RPMI7951 (cell line): ENCODE data around the gene MEIS2. TPM values are rescaled to one million over a fixed set of nuclear protein-coding genes. Genes with fewer than 3 reads are reported as not detected.

ENCODE experiments used
- DNase-seq: peaks from one replicate; pipeline ENCODE4 v3.0.0-alpha.2; 2012; ENCODE audit warnings: low read depth
- total RNA-seq: library from RNA; depleted of rRNA; stranded (reverse); fragments of >200 nt; shearing (Covaris generic); gene quantifications from 2 replicates; pipeline ENCODE4 v1.2.3, GENCODE V29; 2014

The MEIS2 gene
- total RNA-seq, 1 experiment from 2014 or later: 21.5 TPM

DNA sequence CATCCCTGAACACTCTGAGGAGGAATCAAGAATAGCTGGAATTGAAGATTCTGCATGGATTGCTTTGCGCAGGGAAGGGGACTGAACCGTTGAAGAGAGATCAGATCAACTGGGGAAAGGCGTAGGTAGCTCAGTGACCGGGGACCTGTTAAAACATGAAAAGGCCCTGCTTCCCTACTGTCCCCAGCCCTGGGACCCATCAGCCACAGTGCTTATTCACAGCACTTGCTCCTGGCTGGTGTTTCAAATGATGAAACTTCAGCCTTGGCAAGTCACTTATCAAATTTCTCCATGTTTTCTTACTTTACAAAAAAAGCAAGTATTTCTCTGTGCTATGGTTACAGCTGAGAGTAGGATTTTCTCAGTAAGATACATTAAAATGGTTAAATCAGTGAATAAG, 199.3 kb downstream of the MEIS2 start:
- no peak for DNase-seq

GRCh38 chr15:36899696-36900095, 200.7 kb downstream of the MEIS2 start:
- DNase-seq: no peak

GRCh38 chr15:36898536-36899126, 201.7 kb downstream of the MEIS2 start:
- DNase-seq: no peak

- no peak for DNase-seq
These were observed 202.5 kb downstream of the MEIS2 start for GRCh38 chr15:36897834-36898233.

GRCh38 chr15:36896949-36897348, 203.4 kb downstream of the MEIS2 start:
- DNase-seq: no peak

DNA sequence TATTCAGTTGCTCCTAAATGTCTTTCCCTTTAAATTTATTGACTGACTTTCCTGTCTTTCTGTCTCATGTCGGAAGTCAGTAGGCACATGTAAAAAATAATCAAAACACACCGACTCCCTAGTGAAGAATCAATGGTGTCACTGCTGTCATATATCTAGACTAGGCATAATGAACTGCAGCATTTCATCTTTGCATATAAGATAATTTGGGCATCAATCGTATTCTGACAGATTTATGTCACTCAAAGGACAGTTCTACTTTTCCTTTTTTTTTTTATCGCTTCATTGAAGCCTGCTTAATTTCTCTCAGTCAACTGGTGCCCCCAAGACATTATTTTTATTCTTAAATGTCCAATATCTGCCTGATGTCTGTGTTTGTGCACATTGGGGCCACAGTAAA, 206.3 kb downstream of the MEIS2 start:
- DNase-seq: no peak

- no peak for DNase-seq
These were observed 207.1 kb downstream of the MEIS2 start for GRCh38 chr15:36893276-36893675.

DNA sequence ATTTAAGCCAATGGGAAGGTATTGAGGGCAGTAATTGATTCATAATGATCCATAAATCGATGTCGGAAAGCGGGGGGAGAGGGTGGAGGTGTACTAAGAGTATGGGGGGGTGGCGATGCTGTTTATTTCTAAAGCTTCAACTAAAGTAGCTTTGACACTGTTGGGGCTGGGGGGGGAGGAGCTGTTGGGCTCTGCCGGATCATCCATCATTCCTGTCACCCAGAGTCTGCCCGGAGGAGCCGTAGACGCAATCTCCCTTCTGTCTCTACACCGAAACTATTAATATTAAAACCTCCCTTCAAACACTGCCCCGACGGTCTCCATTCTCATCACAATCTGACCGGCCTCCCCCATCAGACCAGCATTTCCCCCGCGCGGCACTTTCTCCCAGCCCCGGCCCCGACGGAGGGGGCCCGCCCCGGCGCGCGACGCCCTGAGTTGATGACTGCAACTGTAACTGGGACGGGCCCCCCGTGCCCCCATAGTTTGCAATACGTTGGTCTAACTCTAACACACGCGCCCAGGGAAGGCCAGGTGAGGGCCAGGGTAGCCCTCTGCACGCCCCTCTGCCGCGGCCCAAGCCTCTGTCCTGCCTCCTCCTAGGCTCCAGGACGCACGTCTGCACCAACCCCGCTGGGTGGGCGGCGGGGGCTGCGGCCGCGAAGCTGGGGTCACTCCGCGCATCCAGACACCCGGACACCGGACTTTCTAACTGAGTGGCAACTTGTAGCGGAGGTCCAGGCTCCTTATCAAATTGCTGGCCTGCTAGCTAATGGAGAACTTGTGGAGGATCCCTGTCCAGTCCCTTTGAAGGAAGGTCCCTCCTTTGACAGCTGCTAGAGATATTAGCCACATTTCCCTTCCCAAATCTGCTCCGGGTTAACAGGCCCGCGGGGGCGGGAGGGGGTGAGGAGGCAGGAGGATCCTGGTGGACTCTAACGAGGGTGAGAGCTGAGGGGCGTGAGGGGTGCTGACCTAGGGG, 212.0 kb downstream of the MEIS2 start:
- DNase-seq: no peak

GRCh38 chr15:36887214-36887961, 213.0 kb downstream of the MEIS2 start:
- peak; percentile 34 for DNase-seq

DNA sequence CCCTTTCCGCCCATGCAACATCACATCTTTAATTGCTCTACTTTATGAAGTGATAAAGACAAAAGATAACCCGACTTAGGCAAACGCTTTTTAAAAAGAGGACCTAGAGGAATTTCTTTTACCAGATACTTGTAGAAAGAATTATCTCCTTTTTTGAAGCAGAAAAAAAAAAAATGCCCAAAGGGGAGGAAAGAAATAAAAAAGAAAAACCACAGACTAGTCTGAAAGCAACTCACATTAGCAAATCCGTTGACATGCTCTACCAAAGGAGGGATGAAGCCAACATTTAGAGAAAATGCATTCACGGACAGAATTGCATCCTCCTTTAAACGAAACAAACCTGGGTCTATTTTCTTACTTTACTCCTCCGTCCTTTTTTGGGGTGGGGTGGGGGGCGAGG, 213.6 kb downstream of the MEIS2 start:
- DNase-seq: no peak

DNA sequence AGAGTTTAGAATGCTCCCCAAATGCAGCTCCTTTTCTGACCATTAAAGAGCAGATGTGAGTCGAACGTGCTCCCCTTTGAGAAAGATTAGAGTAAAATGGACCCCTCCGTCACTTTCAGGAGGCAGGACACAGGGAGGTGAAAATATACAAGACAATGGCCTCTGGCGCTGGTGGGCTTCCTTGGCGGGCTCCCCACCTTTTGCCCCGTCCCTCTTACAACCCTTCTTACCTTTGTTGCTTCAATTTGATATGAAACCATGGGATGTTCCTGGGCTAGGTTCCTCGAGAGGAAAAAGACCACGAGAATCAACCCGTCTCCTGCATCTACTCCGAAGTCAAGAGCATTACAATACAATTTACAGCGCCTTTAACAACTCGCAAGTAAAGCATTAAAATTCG, 214.2 kb downstream of the MEIS2 start:
- DNase-seq: no peak

- DNase-seq: no peak
These were observed 214.6 kb downstream of the MEIS2 start for GRCh38 chr15:36885771-36886170.

DNA sequence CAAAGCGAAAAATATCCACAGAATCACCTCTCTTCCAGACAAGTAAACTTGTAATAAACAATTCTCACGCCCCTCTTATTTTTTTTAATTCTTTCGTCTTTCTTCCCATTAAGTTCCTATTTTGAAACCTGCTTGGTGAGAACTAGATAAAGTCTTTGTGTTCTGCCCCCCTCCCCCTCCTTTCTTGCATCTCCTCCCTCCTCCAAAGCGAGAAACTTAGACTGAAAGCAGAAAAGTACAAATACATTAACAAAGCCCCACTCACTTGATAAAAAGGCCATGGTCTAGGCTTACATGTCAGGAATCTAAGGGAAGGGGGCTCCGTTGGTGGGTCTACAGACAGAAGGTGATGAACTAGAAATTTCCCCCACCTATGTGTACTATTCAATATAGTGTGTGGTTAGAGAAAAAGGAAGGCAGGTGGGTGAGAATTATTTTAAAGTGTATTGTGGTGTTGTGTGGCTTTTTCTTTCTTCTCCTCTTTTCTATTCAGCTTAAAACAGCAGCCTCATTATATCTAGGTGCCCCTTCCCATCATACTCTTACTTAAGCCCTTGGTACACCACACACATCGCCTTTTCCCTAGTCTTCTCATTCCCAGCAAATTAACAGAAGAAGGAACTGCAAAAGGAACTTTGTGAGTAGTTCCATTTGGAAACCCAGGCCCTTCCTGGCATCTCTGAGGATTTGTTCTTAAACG, 215.3 kb downstream of the MEIS2 start:
- DNase-seq: no peak

GRCh38 chr15:36884518-36884875, 215.9 kb downstream of the MEIS2 start:
- DNase-seq: no peak

- DNase-seq: peak; percentile 76
These were observed 216.4 kb downstream of the MEIS2 start for GRCh38 chr15:36883713-36884517.

GRCh38 chr15:36882487-36883131, 217.7 kb downstream of the MEIS2 start:
- DNase-seq: no peak

DNA sequence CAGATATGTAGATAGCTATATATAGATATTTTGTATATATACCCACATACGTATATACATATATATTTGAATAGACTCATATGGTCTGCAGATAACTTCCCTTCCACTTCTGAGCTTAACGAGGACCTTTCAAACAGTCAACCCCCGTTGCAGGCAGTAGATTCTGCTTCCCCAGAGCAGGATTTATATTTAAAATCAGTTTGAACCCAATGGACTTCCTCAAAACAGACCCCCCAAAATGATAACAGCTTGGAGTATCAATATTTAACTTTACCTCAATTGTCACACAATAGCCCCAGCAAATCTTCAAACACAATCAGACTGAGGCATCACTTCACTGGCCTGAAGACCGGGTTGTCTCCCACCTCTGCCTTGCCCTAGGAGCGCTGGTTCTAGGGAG, 218.3 kb downstream of the MEIS2 start:
- no peak for DNase-seq

- DNase-seq: no peak
These were observed 218.8 kb downstream of the MEIS2 start for GRCh38 chr15:36881516-36881915.

DNA sequence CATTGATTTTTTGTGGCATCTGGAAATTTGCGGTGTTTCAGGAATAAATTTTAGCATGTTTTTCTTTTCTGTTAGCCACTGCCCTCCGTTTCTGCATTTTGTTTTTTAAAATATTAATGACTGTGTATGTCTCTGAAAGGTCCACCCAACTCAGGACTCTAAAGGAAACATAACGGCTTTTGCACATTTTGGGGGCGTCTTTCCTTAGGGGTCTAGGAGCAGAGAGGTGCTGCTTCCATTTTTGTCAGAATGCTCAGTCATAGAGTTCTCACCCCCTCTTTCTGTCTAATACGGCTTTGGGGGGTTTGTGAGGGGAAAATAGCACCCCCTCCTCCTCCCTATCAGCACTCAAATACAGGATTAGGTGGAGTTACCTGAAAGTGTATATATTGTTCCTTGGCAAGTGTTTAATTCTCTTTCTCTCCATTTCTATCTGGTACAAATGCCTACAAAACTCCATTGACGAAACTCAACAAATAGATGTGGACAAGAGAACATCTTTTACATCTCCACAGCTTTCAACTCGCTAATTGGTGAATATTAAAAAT, 219.4 kb downstream of the MEIS2 start:
- DNase-seq: no peak

- no peak for DNase-seq
These were observed 220.0 kb downstream of the MEIS2 start for GRCh38 chr15:36880224-36880912.
